Measurements from ENCODE around the gene CORO2A. TPM values are rescaled to one million over a fixed set of nuclear protein-coding genes. Genes with fewer than 3 reads are reported as not detected.

CORO2A gene
- total RNA-seq, 1 experiment from 2014 or later, result 32.5 TPM

DNA sequence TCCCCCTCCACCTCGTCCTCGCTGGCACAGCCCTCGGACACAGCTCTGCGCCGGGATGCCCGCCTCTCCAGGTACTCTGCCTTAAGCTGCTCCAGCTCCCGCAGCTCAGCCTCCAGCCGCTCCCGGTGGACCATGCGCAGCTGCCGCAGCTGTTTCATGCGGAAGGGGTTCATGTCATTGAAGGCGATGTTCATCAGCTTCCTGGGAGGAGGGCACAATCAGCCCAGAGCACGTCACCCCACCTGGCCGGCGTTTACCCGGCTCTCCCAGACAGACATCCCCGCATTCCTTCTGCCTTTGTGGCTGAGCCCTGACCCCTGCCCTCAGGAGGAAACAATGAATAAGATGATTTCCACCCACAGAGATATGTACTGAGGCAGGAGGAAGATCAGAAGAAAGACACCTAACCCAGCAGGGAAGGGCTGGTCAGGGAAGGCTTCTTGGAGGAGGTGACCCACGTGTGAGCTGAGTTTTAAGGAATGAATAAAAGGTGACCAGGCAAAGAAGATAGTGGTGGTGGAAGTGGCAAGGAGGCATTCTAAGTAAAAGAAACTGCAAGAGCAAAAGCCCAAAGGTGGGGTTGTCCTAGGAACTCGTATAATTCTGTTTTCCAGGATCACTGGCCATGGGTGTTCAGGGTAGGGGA, 7.1 kb upstream of the CORO2A start:
- Mint-ChIP-seq H3K27ac (peak overlapping the region; percentile 35; the same call in 1 of the 2 replicates), H3K27me3 (ENCODE audit: low read depth) (no peaks in the 10 kb centered on the region), H3K4me1 (peaks cover 27% of the 10 kb centered on the region), H3K36me3 (peaks cover 5% of the 10 kb centered on the region), H3K4me3 (no peak overlapping the region), H3K9me3 (no peaks in the 10 kb centered on the region)
- ChIA-PET CTCF (interaction anchor here (1.0 to 1.8 kb wide), 3 partner anchors 35 to 116 kb away, joined by 3 to 5 read pairs (median 4); partner anchors contain the start of gene TBC1D2), POLR2A (no interaction called here)
- TF ChIP-seq EMX1 (CRISPR knock-in tag; IDR thresholded peaks at IDR 0.05) (no peak), CBFB (CRISPR knock-in tag; IDR thresholded peaks at IDR 0.05; ENCODE audit: low read depth) (no peak), SP1 (CRISPR knock-in tag; conservative IDR thresholded peaks at IDR 0.05) (no peak), ZNF121 (CRISPR knock-in tag; IDR thresholded peaks at IDR 0.05) (no peak), PREB (CRISPR knock-in tag; IDR thresholded peaks at IDR 0.05; ENCODE audit: borderline replicate concordance) (no peak), USF2 (CRISPR knock-in tag; IDR thresholded peaks at IDR 0.05) (no peak), HMGXB4 (CRISPR knock-in tag; IDR thresholded peaks at IDR 0.05) (no peak), TP53 (CRISPR knock-in tag; IDR thresholded peaks at IDR 0.05) (no peak), RELA (CRISPR knock-in tag; IDR thresholded peaks at IDR 0.05; ENCODE audit: borderline replicate concordance) (no peak)
- TF ChIP-seq, protein P1, sequence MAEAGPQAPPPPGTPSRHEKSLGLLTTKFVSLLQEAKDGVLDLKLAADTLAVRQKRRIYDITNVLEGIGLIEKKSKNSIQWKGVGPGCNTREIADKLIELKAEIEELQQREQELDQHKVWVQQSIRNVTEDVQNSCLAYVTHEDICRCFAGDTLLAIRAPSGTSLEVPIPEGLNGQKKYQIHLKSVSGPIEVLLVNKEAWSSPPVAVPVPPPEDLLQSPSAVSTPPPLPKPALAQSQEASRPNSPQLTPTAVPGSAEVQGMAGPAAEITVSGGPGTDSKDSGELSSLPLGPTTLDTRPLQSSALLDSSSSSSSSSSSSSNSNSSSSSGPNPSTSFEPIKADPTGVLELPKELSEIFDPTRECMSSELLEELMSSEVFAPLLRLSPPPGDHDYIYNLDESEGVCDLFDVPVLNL (CRISPR knock-in tag; IDR thresholded peaks at IDR 0.05; ENCODE audit: borderline replicate concordance, low read depth), result no peak
- TF ChIP-seq, protein P2, sequence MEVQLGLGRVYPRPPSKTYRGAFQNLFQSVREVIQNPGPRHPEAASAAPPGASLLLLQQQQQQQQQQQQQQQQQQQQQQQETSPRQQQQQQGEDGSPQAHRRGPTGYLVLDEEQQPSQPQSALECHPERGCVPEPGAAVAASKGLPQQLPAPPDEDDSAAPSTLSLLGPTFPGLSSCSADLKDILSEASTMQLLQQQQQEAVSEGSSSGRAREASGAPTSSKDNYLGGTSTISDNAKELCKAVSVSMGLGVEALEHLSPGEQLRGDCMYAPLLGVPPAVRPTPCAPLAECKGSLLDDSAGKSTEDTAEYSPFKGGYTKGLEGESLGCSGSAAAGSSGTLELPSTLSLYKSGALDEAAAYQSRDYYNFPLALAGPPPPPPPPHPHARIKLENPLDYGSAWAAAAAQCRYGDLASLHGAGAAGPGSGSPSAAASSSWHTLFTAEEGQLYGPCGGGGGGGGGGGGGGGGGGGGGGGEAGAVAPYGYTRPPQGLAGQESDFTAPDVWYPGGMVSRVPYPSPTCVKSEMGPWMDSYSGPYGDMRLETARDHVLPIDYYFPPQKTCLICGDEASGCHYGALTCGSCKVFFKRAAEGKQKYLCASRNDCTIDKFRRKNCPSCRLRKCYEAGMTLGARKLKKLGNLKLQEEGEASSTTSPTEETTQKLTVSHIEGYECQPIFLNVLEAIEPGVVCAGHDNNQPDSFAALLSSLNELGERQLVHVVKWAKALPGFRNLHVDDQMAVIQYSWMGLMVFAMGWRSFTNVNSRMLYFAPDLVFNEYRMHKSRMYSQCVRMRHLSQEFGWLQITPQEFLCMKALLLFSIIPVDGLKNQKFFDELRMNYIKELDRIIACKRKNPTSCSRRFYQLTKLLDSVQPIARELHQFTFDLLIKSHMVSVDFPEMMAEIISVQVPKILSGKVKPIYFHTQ (CRISPR knock-in tag; IDR thresholded peaks at IDR 0.05), result no peak
- TF ChIP-seq, protein P3, sequence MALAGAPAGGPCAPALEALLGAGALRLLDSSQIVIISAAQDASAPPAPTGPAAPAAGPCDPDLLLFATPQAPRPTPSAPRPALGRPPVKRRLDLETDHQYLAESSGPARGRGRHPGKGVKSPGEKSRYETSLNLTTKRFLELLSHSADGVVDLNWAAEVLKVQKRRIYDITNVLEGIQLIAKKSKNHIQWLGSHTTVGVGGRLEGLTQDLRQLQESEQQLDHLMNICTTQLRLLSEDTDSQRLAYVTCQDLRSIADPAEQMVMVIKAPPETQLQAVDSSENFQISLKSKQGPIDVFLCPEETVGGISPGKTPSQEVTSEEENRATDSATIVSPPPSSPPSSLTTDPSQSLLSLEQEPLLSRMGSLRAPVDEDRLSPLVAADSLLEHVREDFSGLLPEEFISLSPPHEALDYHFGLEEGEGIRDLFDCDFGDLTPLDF (CRISPR knock-in tag; IDR thresholded peaks at IDR 0.05), result no peak
- TF ChIP-seq, protein P4, sequence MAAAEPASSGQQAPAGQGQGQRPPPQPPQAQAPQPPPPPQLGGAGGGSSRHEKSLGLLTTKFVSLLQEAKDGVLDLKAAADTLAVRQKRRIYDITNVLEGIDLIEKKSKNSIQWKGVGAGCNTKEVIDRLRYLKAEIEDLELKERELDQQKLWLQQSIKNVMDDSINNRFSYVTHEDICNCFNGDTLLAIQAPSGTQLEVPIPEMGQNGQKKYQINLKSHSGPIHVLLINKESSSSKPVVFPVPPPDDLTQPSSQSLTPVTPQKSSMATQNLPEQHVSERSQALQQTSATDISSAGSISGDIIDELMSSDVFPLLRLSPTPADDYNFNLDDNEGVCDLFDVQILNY (CRISPR knock-in tag; IDR thresholded peaks at IDR 0.05), result no peak
- TF ChIP-seq, protein P5, sequence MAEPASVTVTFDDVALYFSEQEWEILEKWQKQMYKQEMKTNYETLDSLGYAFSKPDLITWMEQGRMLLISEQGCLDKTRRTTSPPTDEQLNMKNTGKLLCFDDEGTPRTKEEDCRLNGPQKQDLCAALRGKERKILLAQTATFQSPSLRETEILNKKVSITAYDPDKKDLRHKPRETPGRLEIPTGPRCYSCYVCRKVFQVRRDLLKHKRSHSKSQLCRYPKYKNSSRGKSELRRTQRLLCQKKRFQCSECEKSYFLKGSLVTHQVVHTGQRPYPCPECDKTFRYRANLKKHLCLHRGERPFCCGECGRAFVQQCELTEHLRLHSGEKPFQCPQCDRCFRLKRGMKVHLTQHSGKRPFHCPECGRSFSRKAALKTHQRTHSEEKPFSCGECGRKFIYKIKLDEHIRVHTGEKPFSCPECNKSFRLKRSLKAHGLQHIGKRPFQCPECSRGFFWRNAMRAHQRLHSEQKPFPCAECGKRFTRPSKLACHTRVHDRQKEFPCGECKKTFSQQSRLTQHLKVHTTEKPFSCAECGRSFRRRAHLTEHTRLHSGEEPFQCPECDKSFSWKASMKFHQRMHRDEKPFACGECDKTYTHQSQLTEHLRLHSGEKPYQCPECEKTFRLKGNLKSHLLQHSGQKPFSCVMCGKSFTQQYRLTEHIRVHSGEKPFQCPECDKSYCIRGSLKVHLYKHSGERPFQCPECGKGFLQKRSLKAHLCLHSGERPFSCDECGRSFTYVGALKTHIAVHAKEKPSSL (CRISPR knock-in tag; conservative IDR thresholded peaks at IDR 0.05), result no peak
- TF ChIP-seq, protein P6, sequence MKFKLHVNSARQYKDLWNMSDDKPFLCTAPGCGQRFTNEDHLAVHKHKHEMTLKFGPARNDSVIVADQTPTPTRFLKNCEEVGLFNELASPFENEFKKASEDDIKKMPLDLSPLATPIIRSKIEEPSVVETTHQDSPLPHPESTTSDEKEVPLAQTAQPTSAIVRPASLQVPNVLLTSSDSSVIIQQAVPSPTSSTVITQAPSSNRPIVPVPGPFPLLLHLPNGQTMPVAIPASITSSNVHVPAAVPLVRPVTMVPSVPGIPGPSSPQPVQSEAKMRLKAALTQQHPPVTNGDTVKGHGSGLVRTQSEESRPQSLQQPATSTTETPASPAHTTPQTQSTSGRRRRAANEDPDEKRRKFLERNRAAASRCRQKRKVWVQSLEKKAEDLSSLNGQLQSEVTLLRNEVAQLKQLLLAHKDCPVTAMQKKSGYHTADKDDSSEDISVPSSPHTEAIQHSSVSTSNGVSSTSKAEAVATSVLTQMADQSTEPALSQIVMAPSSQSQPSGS (CRISPR knock-in tag; IDR thresholded peaks at IDR 0.05; ENCODE audit: borderline replicate concordance, low read depth), result no peak
- DNase-seq (ENCODE audit: low spot score) (peak; percentile 22), ATAC-seq (peak; percentile 69)
